A673 (cell line): Measurements from ENCODE around the gene BRINP2. TPM values are rescaled to one million over a fixed set of nuclear protein-coding genes. Genes with fewer than 3 reads are reported as not detected.

Source experiments
- BruUV-seq: library from RNA; stranded (reverse); fragments of 400-500 nt; replicated peaks from 2 replicates; lab custom pipeline; 2021; lab: Mats Ljungman, UMichigan
- CTCF ChIA-PET: fragments of 300-600 bp; sonication (Branson Sonifier 250); formaldehyde crosslinking; loops from one replicate; lab custom pipeline; 2022; ENCODE audit warnings: antibody characterized with exemption; lab: Charles Lee
- POLR2A ChIA-PET: fragments of 300-600 bp; sonication (Branson Sonifier 250); formaldehyde crosslinking; loops from one replicate; lab custom pipeline; 2022; ENCODE audit warnings: antibody characterized with exemption; ENCODE audit not compliant: low non-redundant PET; lab: Charles Lee
- DNase-seq: peaks from one replicate; pipeline ENCODE4 v3.0.0-alpha.2; 2015; ENCODE audit warnings: low spot score
- H3K27ac ChIP-seq: fragments of 200-600 bp; sonication (generic); 2 replicates; pipeline ENCODE4 v1.5.1; 2016; ENCODE audit warnings: mixed run types, low read depth, mild to moderate bottlenecking, mixed read lengths, antibody characterized with exemption, low read length; ENCODE audit not compliant: poor library complexity, severe bottlenecking
- H3K27me3 ChIP-seq: fragments of 200-600 bp; sonication (generic); replicated peaks from 2 replicates; pipeline ENCODE4 v1.6.1; 2017; ENCODE audit warnings: mixed run types, low read depth, mild to moderate bottlenecking, mixed read lengths, antibody characterized with exemption, low read length; ENCODE audit not compliant: insufficient read depth, poor library complexity
- H3K36me3 ChIP-seq: fragments of 200-600 bp; sonication (generic); 2 replicates; pipeline ENCODE4 v1.6.1; 2016; ENCODE audit warnings: mixed run types, mild to moderate bottlenecking, mixed read lengths, antibody characterized with exemption, low read length; ENCODE audit not compliant: insufficient read depth, poor library complexity, severe bottlenecking
- H3K4me1 ChIP-seq: fragments of 200-600 bp; sonication (generic); 2 replicates; pipeline ENCODE4 v1.6.1; 2017; ENCODE audit warnings: mixed run types, mild to moderate bottlenecking, mixed read lengths, antibody characterized with exemption, low read length; ENCODE audit not compliant: insufficient read depth, poor library complexity, severe bottlenecking
- H3K4me3 ChIP-seq: fragments of 200-600 bp; sonication (generic); 2 replicates; pipeline ENCODE4 v1.5.1; 2016; ENCODE audit warnings: low read depth, mixed run types, mild to moderate bottlenecking, mixed read lengths, low read length; ENCODE audit not compliant: poor library complexity, severe bottlenecking
- H3K9me3 ChIP-seq: fragments of 200-600 bp; sonication (generic); 2 replicates; pipeline ENCODE4 v1.6.1; 2016; ENCODE audit warnings: mixed run types, low read depth, mild to moderate bottlenecking, mixed read lengths, antibody characterized with exemption, low read length; ENCODE audit not compliant: poor library complexity, severe bottlenecking
- EZH2 ChIP-seq: fragments of 200-600 bp; sonication (generic); IDR thresholded peaks from 2 replicates; pipeline ENCODE4 v1.6.1; 2017; ENCODE audit warnings: borderline replicate concordance, low read depth, mild to moderate bottlenecking, mixed read lengths, antibody characterized with exemption, low read length; ENCODE audit not compliant: poor library complexity, severe bottlenecking
- intact Hi-C: fragments of 100-400 bp; cut with micrococcal nuclease; formaldehyde crosslinking; loops from one replicate; pipeline ENCODE4 v1.10.0; 2022; ENCODE audit not compliant: unreplicated experiment
- total RNA-seq: library from RNA; stranded (reverse); gene quantifications from 2 replicates; pipeline ENCODE4 v1.2.3, GENCODE V29; 2021
- TF ChIP-seq, protein P1 (sequence below): fragments of 300-800, 200-600 bp; sonication (generic); conservative IDR thresholded peaks from 2 replicates; pipeline ENCODE4 v1.5.1; 2017; ENCODE audit warnings: low read depth, mild to moderate bottlenecking, antibody characterized with exemption, low read length, moderate library complexity, mixed read lengths

BRINP2 gene
- total RNA-seq, 1 experiment from 2014 or later: 0.67 TPM

DNA sequence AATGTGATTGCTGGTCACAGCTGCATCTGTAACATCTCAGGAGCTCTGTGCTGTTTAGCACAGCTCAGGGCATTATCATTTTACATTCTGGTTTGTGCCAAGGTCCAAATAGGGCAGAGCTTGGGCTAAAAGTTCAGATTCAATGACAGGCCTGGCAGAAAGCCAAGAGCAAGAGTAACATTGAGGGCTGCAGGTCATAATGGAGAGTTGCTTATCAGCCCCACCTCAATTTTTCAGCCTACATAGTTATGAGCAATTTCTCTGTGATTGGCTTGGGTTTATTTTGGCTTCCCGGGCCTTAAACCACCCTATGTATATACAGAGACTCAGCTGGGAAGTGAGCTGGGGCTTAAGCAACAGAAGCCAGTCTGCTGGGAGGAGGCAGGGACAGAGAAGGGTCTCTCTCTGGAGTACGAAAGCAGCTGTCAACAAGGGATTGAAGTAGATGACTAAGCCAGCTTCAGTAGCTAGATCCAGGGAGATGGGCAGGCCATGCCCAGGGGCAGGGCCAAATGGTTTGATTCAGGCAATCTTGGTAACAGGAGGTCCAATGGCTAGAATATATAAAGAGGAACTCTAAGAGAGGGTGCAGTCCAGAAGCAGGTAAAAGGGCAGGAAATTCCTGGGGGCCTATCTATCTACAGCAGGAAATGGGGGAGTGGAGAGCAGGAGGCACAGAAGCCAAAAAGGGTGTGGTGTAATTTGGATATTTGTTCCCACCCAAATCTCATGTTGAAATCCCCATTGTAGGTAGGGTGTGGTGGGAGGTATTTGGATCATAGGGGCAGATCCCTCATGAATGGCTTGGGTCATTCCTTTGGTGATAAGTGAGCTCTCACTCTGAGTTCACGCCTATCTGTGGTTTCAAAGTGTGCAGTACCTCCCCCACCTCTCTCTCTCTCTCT lies 49.0 kb downstream of the BRINP2 start:
- BruUV-seq: no TSS peak
- no peaks in the 10 kb centered on the region for H3K36me3 ChIP-seq
- no peak overlapping the region for H3K27ac ChIP-seq
- no peaks in the 10 kb centered on the region for H3K4me1 ChIP-seq
- intact Hi-C loops: no loop called here
- CTCF ChIA-PET: no interaction called here
- POLR2A ChIA-PET: no interaction called here
- H3K4me3 ChIP-seq: no peak overlapping the region
- peaks cover 13% of the 10 kb centered on the region for H3K9me3 ChIP-seq
- H3K27me3 ChIP-seq: no peaks in the 10 kb centered on the region
- DNase-seq: no peak
- TF ChIP-seq EZH2: no peak
- TF ChIP-seq, protein P1, sequence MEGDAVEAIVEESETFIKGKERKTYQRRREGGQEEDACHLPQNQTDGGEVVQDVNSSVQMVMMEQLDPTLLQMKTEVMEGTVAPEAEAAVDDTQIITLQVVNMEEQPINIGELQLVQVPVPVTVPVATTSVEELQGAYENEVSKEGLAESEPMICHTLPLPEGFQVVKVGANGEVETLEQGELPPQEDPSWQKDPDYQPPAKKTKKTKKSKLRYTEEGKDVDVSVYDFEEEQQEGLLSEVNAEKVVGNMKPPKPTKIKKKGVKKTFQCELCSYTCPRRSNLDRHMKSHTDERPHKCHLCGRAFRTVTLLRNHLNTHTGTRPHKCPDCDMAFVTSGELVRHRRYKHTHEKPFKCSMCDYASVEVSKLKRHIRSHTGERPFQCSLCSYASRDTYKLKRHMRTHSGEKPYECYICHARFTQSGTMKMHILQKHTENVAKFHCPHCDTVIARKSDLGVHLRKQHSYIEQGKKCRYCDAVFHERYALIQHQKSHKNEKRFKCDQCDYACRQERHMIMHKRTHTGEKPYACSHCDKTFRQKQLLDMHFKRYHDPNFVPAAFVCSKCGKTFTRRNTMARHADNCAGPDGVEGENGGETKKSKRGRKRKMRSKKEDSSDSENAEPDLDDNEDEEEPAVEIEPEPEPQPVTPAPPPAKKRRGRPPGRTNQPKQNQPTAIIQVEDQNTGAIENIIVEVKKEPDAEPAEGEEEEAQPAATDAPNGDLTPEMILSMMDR: no peak

DNA sequence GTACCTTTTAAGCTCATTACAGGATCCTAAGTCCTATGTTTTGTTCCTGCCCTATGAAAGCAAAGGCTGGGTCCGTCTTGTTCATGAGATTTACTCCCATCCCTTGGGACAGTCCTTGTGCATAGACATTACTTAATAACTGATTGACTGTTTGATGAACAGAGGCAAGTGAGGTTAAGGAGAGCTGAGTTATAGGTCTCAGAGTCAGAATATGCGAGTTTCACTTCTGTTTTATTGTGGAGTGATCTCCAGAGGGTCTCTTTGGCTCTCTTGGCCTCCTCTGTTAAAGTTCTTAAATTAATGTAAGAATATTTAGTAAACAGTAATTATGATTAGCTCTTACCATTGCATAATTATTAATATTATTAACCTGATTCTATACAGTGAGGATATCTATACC lies 52.6 kb downstream of the BRINP2 start:
- POLR2A ChIA-PET: no interaction called here
- Histone ChIP-seq H3K27me3 (no peaks in the 10 kb centered on the region), H3K27ac (no peak overlapping the region), H3K9me3 (no peaks in the 10 kb centered on the region), H3K4me3 (no peak overlapping the region), H3K36me3 (no peaks in the 10 kb centered on the region), H3K4me1 (peaks cover 7% of the 10 kb centered on the region)
- TF ChIP-seq EZH2: no peak
- TF ChIP-seq, protein P1: no peak
- DNase-seq: no peak
- CTCF ChIA-PET: no interaction called here
- no TSS peak for BruUV-seq
- intact Hi-C loops: no loop called here

DNA sequence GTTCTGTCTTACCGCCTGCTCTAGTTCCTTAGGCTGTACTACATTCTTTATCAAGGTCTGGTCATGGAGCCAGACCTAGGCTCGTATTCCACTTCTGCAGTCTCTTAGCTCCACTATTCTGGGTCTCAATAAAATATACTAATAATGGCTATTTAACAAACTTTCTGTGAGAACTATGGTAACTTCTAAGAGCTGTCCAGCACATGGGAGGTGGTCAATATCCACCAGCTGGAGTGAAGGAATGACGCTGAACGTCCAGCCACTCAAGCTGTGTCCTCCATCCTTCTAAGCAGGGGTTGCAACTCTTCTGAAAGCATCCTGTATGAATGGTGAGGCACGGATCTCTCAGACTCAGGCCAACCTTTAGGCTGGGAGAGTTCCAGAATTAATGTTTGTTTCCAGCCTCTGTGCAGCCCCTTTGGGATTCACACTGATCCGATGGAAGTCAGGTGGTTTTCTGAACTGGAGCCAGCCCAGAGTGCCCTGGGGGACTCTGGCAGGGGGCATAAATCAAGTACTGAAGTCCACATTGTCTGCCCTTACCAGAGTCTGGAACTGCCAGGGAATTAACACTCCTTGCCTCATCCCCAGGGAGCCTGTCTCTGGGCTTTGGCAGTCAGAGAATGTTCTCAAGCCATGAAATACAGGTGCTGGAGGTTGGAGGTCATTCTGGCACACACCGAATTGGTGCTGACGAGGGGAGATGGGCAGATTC lies 57.4 kb downstream of the BRINP2 start:
- intact Hi-C loops: no loop called here
- H3K4me1 ChIP-seq: peaks cover 7% of the 10 kb centered on the region
- H3K9me3 ChIP-seq: no peaks in the 10 kb centered on the region
- TF ChIP-seq, protein P1: no peak
- TF ChIP-seq EZH2: no peak
- H3K27me3 ChIP-seq: no peaks in the 10 kb centered on the region
- no peaks in the 10 kb centered on the region for H3K36me3 ChIP-seq
- peak; percentile 15 for DNase-seq
- CTCF ChIA-PET: no interaction called here
- no peak overlapping the region for H3K27ac ChIP-seq
- BruUV-seq: no TSS peak
- H3K4me3 ChIP-seq: no peak overlapping the region
- POLR2A ChIA-PET: no interaction called here
